HepG2 (cell line): ENCODE data around the gene GOT2. TPM values are rescaled to one million over a fixed set of nuclear protein-coding genes. Genes with fewer than 3 reads are reported as not detected.

Experiments
- HMGXB4 ChIP-seq, 2 experiments: sonication (generic) in 1 of 2; formaldehyde crosslinking in 1 of 2; IDR thresholded peaks; 2 replicates each; pipeline versions ENCODE4 v1.4.0 to v1.6.1; 2018 to 2020; ENCODE audit warnings: missing genetic modification reagents in 2 of 2, borderline replicate concordance in 1 of 2, low read depth in 1 of 2, mild to moderate bottlenecking in 1 of 2, missing biosample characterization in 1 of 2
- IKZF5 ChIP-seq: IDR thresholded peaks from 2 replicates; pipeline ENCODE4 v1.6.1; 2018; ENCODE audit warnings: missing genetic modification reagents, mild to moderate bottlenecking, missing compliant biosample characterization
- KAT7 ChIP-seq: IDR thresholded peaks from 2 replicates; pipeline ENCODE4 v1.6.1; 2018; ENCODE audit warnings: borderline replicate concordance, missing compliant biosample characterization
- KDM4B ChIP-seq: sonication (generic); formaldehyde crosslinking; IDR thresholded peaks from 2 replicates; pipeline ENCODE4 v1.4.0; 2020; ENCODE audit warnings: missing genetic modification reagents
- MIXL1 ChIP-seq: IDR thresholded peaks from 2 replicates; pipeline ENCODE4 v1.6.1; 2016
- MXD4 ChIP-seq: IDR thresholded peaks from 2 replicates; pipeline ENCODE4 v1.6.1; 2016; ENCODE audit warnings: mild to moderate bottlenecking, missing biosample characterization, missing genetic modification reagents
- NFIB ChIP-seq: sonication (generic); formaldehyde crosslinking; IDR thresholded peaks from 2 replicates; pipeline ENCODE4 v1.9.0; 2021; ENCODE audit warnings: missing genetic modification reagents, mild to moderate bottlenecking, borderline replicate concordance
- PAF1 ChIP-seq: IDR thresholded peaks from 2 replicates; pipeline ENCODE4 v1.6.1; 2016; ENCODE audit warnings: missing genetic modification reagents, missing compliant biosample characterization
- RERE ChIP-seq: IDR thresholded peaks from 2 replicates; pipeline ENCODE4 v1.6.1; 2016; ENCODE audit warnings: low read depth, missing genetic modification reagents, missing compliant biosample characterization
- RXRB ChIP-seq: IDR thresholded peaks from 2 replicates; pipeline ENCODE4 v1.6.1; 2016; ENCODE audit warnings: borderline replicate concordance, missing genetic modification reagents, missing compliant biosample characterization
- SAP130 ChIP-seq: IDR thresholded peaks from 2 replicates; pipeline ENCODE4 v1.6.1; 2016; ENCODE audit warnings: low read depth
- SPEN ChIP-seq: sonication (generic); formaldehyde crosslinking; IDR thresholded peaks from 2 replicates; pipeline ENCODE4 v1.5.1; 2020; ENCODE audit warnings: low read depth, mild to moderate bottlenecking, missing genetic modification reagents
- YY1 ChIP-seq: IDR thresholded peaks from 2 replicates; pipeline ENCODE4 v1.6.1; 2011; ENCODE audit warnings: low read length, low read depth, moderate library complexity, mild to moderate bottlenecking; ENCODE audit not compliant: insufficient read depth, insufficient replicate concordance
- ZNF296 ChIP-seq: sonication (generic); formaldehyde crosslinking; conservative IDR thresholded peaks from 2 replicates; pipeline ENCODE4 v1.5.0; 2020; ENCODE audit warnings: mild to moderate bottlenecking, missing genetic modification reagents
- ZNF776 ChIP-seq: sonication (generic); formaldehyde crosslinking; IDR thresholded peaks from 2 replicates; pipeline ENCODE4 v1.4.0; 2020; ENCODE audit warnings: mild to moderate bottlenecking, missing genetic modification reagents
- polyA plus RNA-seq, 8 experiments: library from polyadenylated mRNA; depleted of rRNA in 3 of 8; stranded (reverse) in 7 of 8; unstranded in 1 of 8; fragments of >200 nt; fragmentation: Illumina TruSeq in 4 of 8; extraction: Trizol in 4 of 8; gene quantifications; 2 replicates each; pipeline versions ENCODE4 v1.2.1 to v1.2.3, GENCODE V29; 2011 to 2016; ENCODE audit warnings: low read depth in 4 of 8, missing spikeins in 1 of 8, mixed read lengths in 1 of 8; ENCODE audit not compliant: insufficient read depth in 1 of 8
- total RNA-seq, 5 experiments: library from RNA; depleted of rRNA; stranded (reverse); fragments of >200 nt; fragmentation: Illumina TruSeq; extraction: Trizol; gene quantifications; 2 replicates each; pipeline ENCODE4 v1.2.3, GENCODE V29; 2016; ENCODE audit warnings: low read depth in 1 of 5
- TF ChIP-seq, protein P1 (sequence below), 2 experiments: sonication (generic) in 1 of 2; formaldehyde crosslinking in 1 of 2; IDR thresholded peaks; 2 replicates each; pipeline versions ENCODE4 v1.4.0 to v1.6.1; 2016 to 2020; ENCODE audit warnings: borderline replicate concordance in 1 of 2, low read depth in 1 of 2, mild to moderate bottlenecking in 1 of 2, missing genetic modification reagents in 1 of 2

Gene GOT2
- total and polyA plus RNA-seq, 2 of the 13 experiments (the other 11 are each of a cell fraction or from before 2014, with no cell fraction given): 32.6 to 121 TPM

DNA sequence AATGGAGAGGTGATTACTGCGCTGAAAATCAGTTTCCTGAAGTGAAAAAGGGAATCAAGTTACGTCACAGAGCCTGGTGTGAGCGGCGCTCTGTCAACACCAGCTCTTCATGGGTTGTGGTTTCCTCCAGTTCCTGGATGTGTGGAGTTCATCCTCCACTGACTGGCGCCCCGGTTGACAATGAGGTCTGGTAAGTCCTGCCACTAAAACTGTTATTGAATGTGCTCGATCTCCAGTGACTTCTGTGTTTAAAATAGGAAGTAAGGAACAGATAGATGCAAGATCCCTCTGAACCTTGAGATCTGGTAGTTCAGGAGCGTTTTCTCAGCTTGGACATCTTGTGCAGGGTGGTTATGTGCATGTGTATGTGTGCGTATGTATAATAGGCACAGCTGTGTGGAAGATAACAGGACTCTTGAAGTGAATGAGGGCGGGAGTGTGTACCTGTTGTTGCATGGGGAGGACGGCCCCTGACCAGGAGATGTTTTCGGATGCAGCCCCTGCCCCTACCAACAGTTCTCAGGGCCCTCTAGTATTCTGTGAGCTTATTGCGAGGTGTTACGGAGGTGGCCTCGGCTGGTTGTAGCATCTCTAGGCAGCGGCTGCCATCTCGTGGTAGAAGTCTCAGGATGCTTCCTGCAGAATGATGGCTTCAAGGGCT lies 22.0 kb upstream of the GOT2 start (continued):
- no peak for TF ChIP-seq NFIB (CRISPR knock-in tag)
- peak; percentile 34; the same call in 1 of the 2 replicates for TF ChIP-seq MXD4
- no peak for TF ChIP-seq RERE (CRISPR knock-in tag)
- TF ChIP-seq SPEN (CRISPR knock-in tag): 0 out of 2 replicates have a peak, but pooled peaks have one; percentile 45
- no peak for TF ChIP-seq ZNF776
- TF ChIP-seq PAF1 (CRISPR knock-in tag): no peak
- peak in 1 of 2 experiments; percentile 60; a peak in 2 of 4 replicates for TF ChIP-seq HMGXB4 (CRISPR knock-in tag; IDR thresholded peaks at IDR 0.05; ENCODE audit: borderline replicate concordance in 1 of 2, low read depth in 1 of 2)
- peak; percentile 51; the same call in 1 of the 2 replicates for TF ChIP-seq RXRB
- TF ChIP-seq KAT7 (CRISPR knock-in tag): no peak
- peak; percentile 25; the same call in 1 of the 2 replicates for TF ChIP-seq SAP130 (CRISPR knock-in tag)
- TF ChIP-seq YY1: peak; percentile 25
- no peak for TF ChIP-seq ZNF296 (CRISPR knock-in tag)
- peak; percentile 72; the same call in 1 of the 2 replicates for TF ChIP-seq KDM4B (CRISPR knock-in tag)
- 0 out of 2 replicates have a peak, but pooled peaks have one; percentile 22 for TF ChIP-seq IKZF5 (CRISPR knock-in tag)
- peak; percentile 40; the same call in 1 of the 2 replicates for TF ChIP-seq MIXL1 (CRISPR knock-in tag)
- TF ChIP-seq, protein P1, sequence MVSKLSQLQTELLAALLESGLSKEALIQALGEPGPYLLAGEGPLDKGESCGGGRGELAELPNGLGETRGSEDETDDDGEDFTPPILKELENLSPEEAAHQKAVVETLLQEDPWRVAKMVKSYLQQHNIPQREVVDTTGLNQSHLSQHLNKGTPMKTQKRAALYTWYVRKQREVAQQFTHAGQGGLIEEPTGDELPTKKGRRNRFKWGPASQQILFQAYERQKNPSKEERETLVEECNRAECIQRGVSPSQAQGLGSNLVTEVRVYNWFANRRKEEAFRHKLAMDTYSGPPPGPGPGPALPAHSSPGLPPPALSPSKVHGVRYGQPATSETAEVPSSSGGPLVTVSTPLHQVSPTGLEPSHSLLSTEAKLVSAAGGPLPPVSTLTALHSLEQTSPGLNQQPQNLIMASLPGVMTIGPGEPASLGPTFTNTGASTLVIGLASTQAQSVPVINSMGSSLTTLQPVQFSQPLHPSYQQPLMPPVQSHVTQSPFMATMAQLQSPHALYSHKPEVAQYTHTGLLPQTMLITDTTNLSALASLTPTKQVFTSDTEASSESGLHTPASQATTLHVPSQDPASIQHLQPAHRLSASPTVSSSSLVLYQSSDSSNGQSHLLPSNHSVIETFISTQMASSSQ (IDR thresholded peaks at IDR 0.05; ENCODE audit: low read depth): no peak
- TF ChIP-seq, protein P1 (CRISPR knock-in tag; IDR thresholded peaks at IDR 0.05; ENCODE audit: borderline replicate concordance): no peak
